Glutamatergic neuron (in vitro differentiated cells): ENCODE data around the gene C5orf24. TPM values are rescaled to one million over a fixed set of nuclear protein-coding genes. Genes with fewer than 3 reads are reported as not detected.
"Not testable (repeated sequence)": the region's sequence is repeated elsewhere in the genome, so short reads cannot be mapped to it uniquely, and the experiment has no call there.

Experiments
- DNase-seq: peaks from one replicate; pipeline ENCODE4 v3.0.0; 2022
- H3K27ac Mint-ChIP-seq: one replicate; pipeline ENCODE4 v1.8.0; 2020; ENCODE audit warnings: mild to moderate bottlenecking, mixed read lengths, inconsistent platforms; ENCODE audit not compliant: unreplicated experiment
- H3K27me3 Mint-ChIP-seq: one replicate; pipeline ENCODE4 v1.8.0; 2020; ENCODE audit warnings: mild to moderate bottlenecking, moderate library complexity, mixed read lengths, inconsistent platforms; ENCODE audit not compliant: unreplicated experiment
- H3K36me3 Mint-ChIP-seq: one replicate; pipeline ENCODE4 v1.8.0; 2020; ENCODE audit warnings: mild to moderate bottlenecking, mixed read lengths, inconsistent platforms; ENCODE audit not compliant: unreplicated experiment
- H3K4me1 Mint-ChIP-seq: one replicate; pipeline ENCODE4 v1.8.0; 2020; ENCODE audit warnings: mild to moderate bottlenecking, low read depth, mixed read lengths, inconsistent platforms; ENCODE audit not compliant: unreplicated experiment
- H3K4me3 Mint-ChIP-seq: one replicate; pipeline ENCODE4 v1.8.0; 2020; ENCODE audit warnings: mild to moderate bottlenecking, mixed read lengths, inconsistent platforms; ENCODE audit not compliant: unreplicated experiment
- H3K9me3 Mint-ChIP-seq: one replicate; pipeline ENCODE4 v1.8.0; 2020; ENCODE audit warnings: mild to moderate bottlenecking, moderate library complexity, mixed read lengths, inconsistent platforms; ENCODE audit not compliant: unreplicated experiment
- total RNA-seq: library from RNA; stranded (reverse); fragmentation: NEBNext Ultra II Directional; extraction: Animal tissue kit (Norgen Biotek cat#: 25700); gene quantifications from one replicate; pipeline ENCODE4 v1.2.1, GENCODE V29; 2021; ENCODE audit not compliant: unreplicated experiment
- TF ChIP-seq, protein P1 (sequence below): fragments of 200-600 bp; sonication (generic); IDR thresholded peaks from one replicate; pipeline ENCODE4 v1.5.0; 2021; ENCODE audit not compliant: partially characterized antibody, unreplicated experiment

C5orf24 gene
- total RNA-seq, 1 donor from 2014 or later = 43.2 TPM

DNA sequence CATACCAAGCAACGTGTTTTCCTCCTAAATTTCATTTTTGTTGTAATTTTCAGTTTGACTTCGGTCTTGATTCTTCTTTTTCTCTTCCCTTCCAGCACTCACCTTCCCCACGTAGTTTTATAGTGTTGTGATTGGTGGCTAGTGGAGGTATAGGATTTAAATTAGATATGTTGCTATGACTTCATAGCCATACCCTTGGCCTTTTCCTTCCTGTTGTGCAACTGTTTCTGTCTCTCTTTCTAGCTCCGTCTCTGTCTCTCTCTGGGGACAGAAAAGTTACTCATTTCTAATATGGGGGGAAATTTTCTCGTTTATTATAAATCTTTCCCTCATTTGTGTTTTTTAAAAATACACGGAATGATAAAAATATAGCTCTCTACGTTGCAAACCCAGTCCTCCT, 20.6 kb upstream of the C5orf24 start:
- H3K27me3 Mint-ChIP-seq = peaks cover 2% of the 10 kb centered on the region
- H3K4me1 Mint-ChIP-seq = no peaks in the 10 kb centered on the region
- TF ChIP-seq, protein P1, sequence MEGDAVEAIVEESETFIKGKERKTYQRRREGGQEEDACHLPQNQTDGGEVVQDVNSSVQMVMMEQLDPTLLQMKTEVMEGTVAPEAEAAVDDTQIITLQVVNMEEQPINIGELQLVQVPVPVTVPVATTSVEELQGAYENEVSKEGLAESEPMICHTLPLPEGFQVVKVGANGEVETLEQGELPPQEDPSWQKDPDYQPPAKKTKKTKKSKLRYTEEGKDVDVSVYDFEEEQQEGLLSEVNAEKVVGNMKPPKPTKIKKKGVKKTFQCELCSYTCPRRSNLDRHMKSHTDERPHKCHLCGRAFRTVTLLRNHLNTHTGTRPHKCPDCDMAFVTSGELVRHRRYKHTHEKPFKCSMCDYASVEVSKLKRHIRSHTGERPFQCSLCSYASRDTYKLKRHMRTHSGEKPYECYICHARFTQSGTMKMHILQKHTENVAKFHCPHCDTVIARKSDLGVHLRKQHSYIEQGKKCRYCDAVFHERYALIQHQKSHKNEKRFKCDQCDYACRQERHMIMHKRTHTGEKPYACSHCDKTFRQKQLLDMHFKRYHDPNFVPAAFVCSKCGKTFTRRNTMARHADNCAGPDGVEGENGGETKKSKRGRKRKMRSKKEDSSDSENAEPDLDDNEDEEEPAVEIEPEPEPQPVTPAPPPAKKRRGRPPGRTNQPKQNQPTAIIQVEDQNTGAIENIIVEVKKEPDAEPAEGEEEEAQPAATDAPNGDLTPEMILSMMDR = no peak
- H3K36me3 Mint-ChIP-seq = no peaks in the 10 kb centered on the region
- DNase-seq = no peak
- no peaks in the 10 kb centered on the region for H3K9me3 Mint-ChIP-seq
- H3K27ac Mint-ChIP-seq = no peak overlapping the region
- no peak overlapping the region for H3K4me3 Mint-ChIP-seq

GRCh38 chr5:134833340-134834032, 12.3 kb upstream of the C5orf24 start:
- Mint-ChIP-seq H3K9me3 (no peaks in the 10 kb centered on the region), H3K27ac (no peak overlapping the region), H3K36me3 (no peaks in the 10 kb centered on the region), H3K4me1 (no peaks in the 10 kb centered on the region), H3K4me3 (no peak overlapping the region), H3K27me3 (no peaks in the 10 kb centered on the region)
- TF ChIP-seq, protein P1 = no peak
- no peak for DNase-seq

- H3K27me3 Mint-ChIP-seq = no peaks in the 10 kb centered on the region
- no peak overlapping the region for H3K27ac Mint-ChIP-seq
- no peak overlapping the region for H3K4me3 Mint-ChIP-seq
- DNase-seq = no peak
- H3K4me1 Mint-ChIP-seq = no peaks in the 10 kb centered on the region
- H3K36me3 Mint-ChIP-seq = no peaks in the 10 kb centered on the region
- TF ChIP-seq, protein P1 = no peak
- no peaks in the 10 kb centered on the region for H3K9me3 Mint-ChIP-seq
Measured at GRCh38 chr5:134835623-134836022, 10.1 kb upstream of the C5orf24 start.

GRCh38 chr5:134837530-134838181, 8.1 kb upstream of the C5orf24 start:
- Mint-ChIP-seq H3K9me3 (no peaks in the 10 kb centered on the region), H3K27me3 (no peaks in the 10 kb centered on the region), H3K27ac (no peak overlapping the region), H3K4me3 (no peak overlapping the region), H3K36me3 (no peaks in the 10 kb centered on the region), H3K4me1 (no peaks in the 10 kb centered on the region)
- DNase-seq = no peak
- TF ChIP-seq, protein P1 = no peak

- not testable (repeated sequence) for H3K4me3 Mint-ChIP-seq, H3K9me3 Mint-ChIP-seq, DNase-seq, H3K27ac Mint-ChIP-seq, H3K27me3 Mint-ChIP-seq, H3K4me1 Mint-ChIP-seq, H3K36me3 Mint-ChIP-seq
Measured at GRCh38 chr5:134838361-134838760, 7.4 kb upstream of the C5orf24 start.
